Measurements from ENCODE around the gene ADIPOQ. TPM values are rescaled to one million over a fixed set of nuclear protein-coding genes. Genes with fewer than 3 reads are reported as not detected.
"Not testable (repeated sequence)": the region's sequence is repeated elsewhere in the genome, so short reads cannot be mapped to it uniquely, and the experiment has no call there.

ADIPOQ gene
- total and polyA plus RNA-seq, 10 donors, result 0.11 to 0.17 (median 0.12) TPM; not detected in 7

DNA sequence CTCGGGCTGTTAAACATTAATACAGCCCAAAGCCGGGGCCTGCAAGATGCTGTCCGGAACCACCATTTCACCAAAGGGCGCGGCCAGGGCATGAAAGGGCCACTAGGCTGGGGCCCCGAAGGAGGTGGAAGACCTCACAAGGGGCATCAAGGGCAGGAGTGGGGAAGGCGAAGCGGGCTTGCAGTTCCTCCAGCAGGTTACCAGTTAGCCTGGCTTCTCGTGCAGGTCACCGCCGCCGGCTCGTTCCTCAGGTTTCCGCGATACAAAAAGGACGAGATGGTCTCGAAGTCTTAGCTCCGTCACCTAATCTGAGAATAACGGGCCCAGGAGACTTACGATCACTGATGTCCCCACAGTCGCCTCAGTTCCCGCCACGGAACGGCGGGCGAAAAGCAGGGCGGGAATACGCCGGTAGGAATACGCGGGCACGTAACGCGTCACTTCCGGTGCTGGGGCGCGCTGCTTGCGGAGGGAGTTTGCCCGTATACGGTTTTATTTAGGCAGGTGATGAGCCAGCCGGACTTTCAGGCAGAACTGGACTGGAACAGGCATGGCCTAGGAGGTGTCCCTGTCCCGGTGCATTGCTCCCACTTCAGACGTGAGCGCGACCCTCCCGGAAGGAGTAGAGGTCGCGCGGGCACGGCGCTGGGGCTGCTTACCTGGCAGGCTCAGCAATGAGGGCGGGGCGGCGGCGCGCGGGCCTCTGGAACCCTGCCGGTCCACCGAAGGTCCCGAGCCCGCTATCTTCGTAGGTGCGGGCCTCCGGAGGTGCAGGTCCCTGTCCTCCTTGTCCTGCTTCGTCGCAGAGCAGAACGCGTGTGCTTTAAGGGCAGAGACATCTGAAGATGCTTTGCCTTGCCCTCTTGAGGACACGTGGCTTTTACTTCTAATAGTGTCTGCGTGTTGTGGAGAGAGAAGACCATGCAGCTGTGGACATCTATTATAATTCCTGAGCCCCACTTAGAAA is 36.1 kb upstream of the ADIPOQ start, which contains the start of gene RFC4:
RFC4 (minus strand) TSS at position 394 of the 967 bp plus-strand sequence. CDS start 1,769 bp downstream, outside the sequence.
- TF ChIP-seq, protein P1, sequence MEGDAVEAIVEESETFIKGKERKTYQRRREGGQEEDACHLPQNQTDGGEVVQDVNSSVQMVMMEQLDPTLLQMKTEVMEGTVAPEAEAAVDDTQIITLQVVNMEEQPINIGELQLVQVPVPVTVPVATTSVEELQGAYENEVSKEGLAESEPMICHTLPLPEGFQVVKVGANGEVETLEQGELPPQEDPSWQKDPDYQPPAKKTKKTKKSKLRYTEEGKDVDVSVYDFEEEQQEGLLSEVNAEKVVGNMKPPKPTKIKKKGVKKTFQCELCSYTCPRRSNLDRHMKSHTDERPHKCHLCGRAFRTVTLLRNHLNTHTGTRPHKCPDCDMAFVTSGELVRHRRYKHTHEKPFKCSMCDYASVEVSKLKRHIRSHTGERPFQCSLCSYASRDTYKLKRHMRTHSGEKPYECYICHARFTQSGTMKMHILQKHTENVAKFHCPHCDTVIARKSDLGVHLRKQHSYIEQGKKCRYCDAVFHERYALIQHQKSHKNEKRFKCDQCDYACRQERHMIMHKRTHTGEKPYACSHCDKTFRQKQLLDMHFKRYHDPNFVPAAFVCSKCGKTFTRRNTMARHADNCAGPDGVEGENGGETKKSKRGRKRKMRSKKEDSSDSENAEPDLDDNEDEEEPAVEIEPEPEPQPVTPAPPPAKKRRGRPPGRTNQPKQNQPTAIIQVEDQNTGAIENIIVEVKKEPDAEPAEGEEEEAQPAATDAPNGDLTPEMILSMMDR (IDR thresholded peaks at IDR 0.05 in 8 of 11, conservative IDR thresholded peaks at IDR 0.05 in 3 of 11), result peak in 1 of 11 experiments; percentile 38
- TF ChIP-seq POLR2A (IDR thresholded peaks at IDR 0.05), result no peak
- peak; percentile 90 to 94 (median 93) for TF ChIP-seq POLR2AphosphoS5 (IDR thresholded peaks at IDR 0.05)
- WGBS, 5 donors, result 0 to 2% (median 0%) methylated on average over 24 to 70 of the region's 70 CpGs
- intact Hi-C loops (cut with DNase I; ENCODE audit: low total_unique reads), result no loop called here

DNA sequence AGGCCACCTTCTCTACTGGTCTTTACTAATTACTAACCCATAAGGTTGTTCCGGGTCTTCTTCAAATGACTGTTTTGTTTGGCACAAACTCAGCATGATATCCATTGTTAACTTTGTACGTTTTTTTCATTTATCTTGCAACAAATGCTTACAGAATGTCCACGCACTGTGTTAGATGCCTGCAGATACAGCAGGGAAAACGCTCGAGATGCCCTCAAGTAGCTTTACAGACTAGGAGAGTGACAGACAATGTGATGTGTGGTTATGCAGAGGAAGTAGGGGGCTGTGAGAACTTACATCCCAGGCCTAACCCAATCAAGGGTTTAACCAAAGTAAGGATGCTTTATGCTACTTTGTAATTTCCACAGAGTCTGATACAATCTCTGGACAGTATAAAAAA is 35.3 kb upstream of the ADIPOQ start:
- DNase-seq, result no peak
- TF ChIP-seq, protein P1 (IDR thresholded peaks at IDR 0.05 in 8 of 11, conservative IDR thresholded peaks at IDR 0.05 in 3 of 11), result no peak
- TF ChIP-seq POLR2AphosphoS5 (IDR thresholded peaks at IDR 0.05) (no peak), POLR2A (IDR thresholded peaks at IDR 0.05) (no peak)
- Histone ChIP-seq H3K27me3 (replicated peaks in 1 of 7) (peaks cover 0 to 5% (median 0%) of the 10 kb centered on the region in 7 donors), H3K36me3 (peaks cover 0 to 23% (median 12%) of the 10 kb centered on the region in 6 donors), H3K9me3 (no peaks in the 10 kb centered on the region), H3K4me3 (peak overlapping the region in 5 of 8 donors; percentile 73 to 95 (median 74)), H3K4me1 (peaks cover 8 to 30% (median 21%) of the 10 kb centered on the region in 6 donors), H3K27ac (peak overlapping the region in 6 of 8 donors; percentile 91 to 95 (median 91))
- WGBS, 5 donors, result 38 to 49% (median 42%) methylated on average over 5 of the region's 5 CpGs
- intact Hi-C loops (cut with DNase I; ENCODE audit: low total_unique reads), result no loop called here

More for the DNA sequence above, 36.1 kb upstream of the ADIPOQ start, which contains the start of gene RFC4:
- Histone ChIP-seq H3K4me3 (peak within 1 kb of the TSS; percentile 73 to 95 (median 77)), H3K4me1 (peaks cover 8 to 30% (median 21%) of the 10 kb centered on the region in 6 donors), H3K9me3 (no peaks in the 10 kb centered on the region), H3K27ac (peak within 1 kb of the TSS; percentile 85 to 95 (median 91)), H3K36me3 (peaks cover 0 to 32% (median 12%) of the 10 kb centered on the region in 6 donors), H3K27me3 (replicated peaks in 1 of 7) (no peaks in the 10 kb centered on the region)
- peak; percentile 97 for DNase-seq

DNA sequence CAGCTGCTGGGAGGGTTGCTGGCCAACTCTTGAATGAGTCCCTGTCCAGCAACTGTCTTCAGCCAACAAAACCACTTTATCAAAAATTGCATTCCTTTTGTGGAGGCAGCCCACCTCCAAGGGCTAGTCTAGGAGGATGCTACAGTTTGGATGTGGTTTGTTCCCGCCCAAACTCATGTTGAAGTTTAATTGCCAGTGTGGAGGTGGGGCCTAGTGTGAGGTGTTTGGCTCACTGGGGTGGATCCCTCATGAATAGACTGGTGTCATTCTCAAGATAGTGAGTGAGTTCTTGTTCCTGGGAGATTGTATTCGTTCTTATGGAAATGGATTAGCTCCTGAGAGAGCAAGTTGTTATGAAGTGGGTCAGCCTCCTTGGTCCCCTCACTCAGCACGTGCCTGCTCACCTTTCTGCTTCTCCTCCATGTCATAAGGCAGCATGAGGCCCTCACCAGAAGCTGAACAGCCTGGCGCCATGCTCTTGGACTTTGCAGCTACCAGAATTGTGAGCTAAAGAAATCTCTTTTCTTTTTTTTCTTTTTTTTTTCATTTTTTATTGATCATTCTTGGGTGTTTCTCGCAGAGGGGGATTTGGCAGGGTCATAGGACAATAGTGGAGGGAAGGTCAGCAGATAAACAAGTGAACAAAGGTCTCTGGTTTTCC is 32.0 kb upstream of the ADIPOQ start:
- H3K27me3 ChIP-seq (replicated peaks in 1 of 7), result peaks cover 0 to 9% (median 0%) of the 10 kb centered on the region in 7 donors
- no peak overlapping the region for H3K4me3 ChIP-seq
- TF ChIP-seq POLR2A (IDR thresholded peaks at IDR 0.05) (no peak), POLR2AphosphoS5 (IDR thresholded peaks at IDR 0.05) (no peak)
- TF ChIP-seq, protein P1 (IDR thresholded peaks at IDR 0.05 in 8 of 11, conservative IDR thresholded peaks at IDR 0.05 in 3 of 11), result no peak
- H3K36me3 ChIP-seq, result no peaks in the 10 kb centered on the region
- no peak overlapping the region for H3K27ac ChIP-seq
- no peak for DNase-seq
- no peaks in the 10 kb centered on the region for H3K9me3 ChIP-seq
- intact Hi-C loops (cut with DNase I; ENCODE audit: low total_unique reads), result no loop called here
- peaks cover 3 to 19% (median 14%) of the 10 kb centered on the region in 6 donors for H3K4me1 ChIP-seq
- WGBS, 5 donors, result 80 to 93% (median 85%) methylated on average over 4 to 5 of the region's 5 CpGs

DNA sequence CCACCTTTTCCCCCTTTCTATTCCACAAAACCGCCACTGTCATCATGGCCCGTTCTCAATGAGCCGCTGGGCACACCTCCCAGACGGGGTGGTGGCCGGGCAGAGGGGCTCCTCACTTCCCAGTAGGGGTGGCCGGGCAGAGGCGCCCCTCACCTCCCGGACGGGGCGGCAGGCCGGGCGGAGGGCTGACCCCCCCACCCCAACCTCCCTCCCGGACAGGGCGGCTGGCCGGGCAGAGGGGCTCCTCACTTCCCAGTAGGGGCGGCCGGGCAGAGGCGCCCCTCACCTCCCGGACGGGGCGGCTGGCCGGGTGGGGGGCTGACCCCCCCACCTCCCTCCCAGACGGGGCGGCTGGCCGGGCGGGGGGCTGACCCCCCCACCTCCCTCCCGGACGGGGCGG is 31.2 kb upstream of the ADIPOQ start:
- H3K27ac ChIP-seq; H3K27me3 ChIP-seq (replicated peaks in 1 of 7); H3K4me3 ChIP-seq; H3K9me3 ChIP-seq; DNase-seq; intact Hi-C loops (cut with DNase I; ENCODE audit: low total_unique reads); H3K36me3 ChIP-seq: not testable (repeated sequence)
- H3K4me1 ChIP-seq, result peaks cover 0 to 11% (median 8%) of the 10 kb centered on the region in 6 donors
- 87 to 96% (median 92%) methylated on average over 14 to 17 of the region's 29 CpGs for WGBS, 5 donors

Data from spleen (tissue), 11 donors.